H9 (cell line): Measurements from ENCODE around the gene NSMF. TPM values are rescaled to one million over a fixed set of nuclear protein-coding genes. Genes with fewer than 3 reads are reported as not detected.

Source experiments
- DNase-seq: peaks from one replicate; pipeline ENCODE4 v3.0.0-alpha.2; 2017
- H2AFZ ChIP-seq: one replicate; pipeline ENCODE4 v1.6.1; 2013; ENCODE audit warnings: mild to moderate bottlenecking, low read length, control low read depth, moderate library complexity
- H2AK5ac ChIP-seq: 2 replicates; pipeline ENCODE4 v1.6.1; 2013; ENCODE audit warnings: low read length, control low read depth, mixed read lengths; ENCODE audit not compliant: insufficient read length
- H2BK120ac ChIP-seq: one replicate; pipeline ENCODE4 v1.6.1; 2013; ENCODE audit warnings: low read depth, mild to moderate bottlenecking, low read length, control low read depth, inconsistent platforms; ENCODE audit not compliant: poor library complexity, severe bottlenecking
- H2BK12ac ChIP-seq: 2 replicates; pipeline ENCODE4 v1.6.1; 2013; ENCODE audit warnings: low read length, control low read depth, mixed read lengths, low read depth; ENCODE audit not compliant: insufficient read length
- H2BK15ac ChIP-seq: 2 replicates; pipeline ENCODE4 v1.6.1; 2013; ENCODE audit warnings: low read depth, low read length, control low read depth
- H2BK20ac ChIP-seq: one replicate; pipeline ENCODE4 v1.6.1; 2013; ENCODE audit warnings: low read depth, mild to moderate bottlenecking, low read length, control low read depth, inconsistent platforms; ENCODE audit not compliant: poor library complexity, severe bottlenecking
- H2BK5ac ChIP-seq: 2 replicates; pipeline ENCODE4 v1.6.1; 2013; ENCODE audit warnings: low read length, control low read depth, mixed read lengths; ENCODE audit not compliant: insufficient read length
- H3K14ac ChIP-seq: 2 replicates; pipeline ENCODE4 v1.6.1; 2013; ENCODE audit warnings: low read length, control low read depth; ENCODE audit not compliant: insufficient read depth
- H3K18ac ChIP-seq: 2 replicates; pipeline ENCODE4 v1.6.1; 2013; ENCODE audit warnings: low read depth, mild to moderate bottlenecking, mixed read lengths, low read length, control low read depth; ENCODE audit not compliant: insufficient read length
- H3K23ac ChIP-seq: 2 replicates; pipeline ENCODE4 v1.6.1; 2013; ENCODE audit warnings: low read length, control low read depth, mixed read lengths, low read depth; ENCODE audit not compliant: insufficient read length
- H3K23me2 ChIP-seq: 2 replicates; pipeline ENCODE4 v1.6.1; 2013; ENCODE audit warnings: low read depth, mild to moderate bottlenecking, mixed read lengths, low read length, control low read depth; ENCODE audit not compliant: insufficient read length, poor library complexity, severe bottlenecking
- H3K27ac ChIP-seq: 2 replicates; pipeline ENCODE4 v1.5.1; 2013; ENCODE audit warnings: low read length, control low read depth, mixed read lengths, low read depth; ENCODE audit not compliant: insufficient read length
- H3K27me3 ChIP-seq: 2 replicates; pipeline ENCODE4 v1.6.1; 2013; ENCODE audit warnings: low read length, control low read depth, inconsistent platforms; ENCODE audit not compliant: insufficient read depth
- H3K4ac ChIP-seq: 2 replicates; pipeline ENCODE4 v1.6.1; 2013; ENCODE audit warnings: low read depth, mild to moderate bottlenecking, control low read depth, inconsistent platforms, low read length, moderate library complexity
- H3K4me1 ChIP-seq: 2 replicates; pipeline ENCODE4 v1.6.1; 2013; ENCODE audit warnings: low read length, control low read depth, inconsistent platforms; ENCODE audit not compliant: insufficient read depth
- H3K4me2 ChIP-seq: 2 replicates; pipeline ENCODE4 v1.6.1; 2013; ENCODE audit warnings: low read length, control low read depth, mixed read lengths; ENCODE audit not compliant: insufficient read length, insufficient read depth
- H3K56ac ChIP-seq: 2 replicates; pipeline ENCODE4 v1.6.1; 2013; ENCODE audit warnings: low read depth, mild to moderate bottlenecking, mixed read lengths, low read length, control low read depth; ENCODE audit not compliant: insufficient read length
- H3K79me1 ChIP-seq: 2 replicates; pipeline ENCODE4 v1.6.1; 2013; ENCODE audit warnings: low read depth, mild to moderate bottlenecking, moderate library complexity, low read length, control low read depth, inconsistent platforms; ENCODE audit not compliant: insufficient read depth, poor library complexity, severe bottlenecking
- H3K79me2 ChIP-seq: 2 replicates; pipeline ENCODE4 v1.6.1; 2013; ENCODE audit warnings: low read length, control low read depth, inconsistent platforms; ENCODE audit not compliant: insufficient read depth
- H3K9ac ChIP-seq: 2 replicates; pipeline ENCODE4 v1.6.1; 2013; ENCODE audit warnings: low read length, control low read depth, mixed read lengths; ENCODE audit not compliant: insufficient read length; ENCODE audit errors: extremely low read depth
- H3K9me3 ChIP-seq: one replicate; pipeline ENCODE4 v1.6.1; 2013; ENCODE audit warnings: low read depth, low read length, inconsistent platforms; ENCODE audit not compliant: control insufficient read depth
- H3T11ph ChIP-seq: one replicate; pipeline ENCODE4 v1.6.1; 2013; ENCODE audit warnings: mild to moderate bottlenecking, low read length, control low read depth, inconsistent platforms
- H4K20me1 ChIP-seq: one replicate; pipeline ENCODE4 v1.6.1; 2013; ENCODE audit not compliant: control insufficient read depth, insufficient read length, insufficient read depth
- H4K5ac ChIP-seq: 2 replicates; pipeline ENCODE4 v1.6.1; 2013; ENCODE audit warnings: low read depth, mild to moderate bottlenecking, mixed read lengths, low read length, control low read depth; ENCODE audit not compliant: insufficient read length
- H4K8ac ChIP-seq: replicated peaks from 2 replicates; pipeline ENCODE4 v1.6.1; 2013; ENCODE audit warnings: low read length, control low read depth, mixed read lengths, low read depth; ENCODE audit not compliant: insufficient read length
- H4K91ac ChIP-seq: 2 replicates; pipeline ENCODE4 v1.6.1; 2013; ENCODE audit warnings: low read depth, mild to moderate bottlenecking, moderate library complexity, mixed read lengths, low read length, control low read depth; ENCODE audit not compliant: insufficient read length
- H3K27ac Mint-ChIP-seq, 3 experiments: 2 replicates in 2 of 3; 3 replicates in 1 of 3; pipeline ENCODE4 v1.8.0; 2020 to 2021; ENCODE audit warnings: mixed read lengths in 3 of 3, mild to moderate bottlenecking in 1 of 3, moderate library complexity in 1 of 3
- H3K27me3 Mint-ChIP-seq: 2 replicates; pipeline ENCODE4 v1.8.0; 2021; ENCODE audit warnings: low read depth, mild to moderate bottlenecking, moderate library complexity, mixed read lengths
- H3K36me3 Mint-ChIP-seq, 3 experiments: 2 replicates in 2 of 3; 3 replicates in 1 of 3; pipeline ENCODE4 v1.8.0; 2020 to 2021; ENCODE audit warnings: low read depth in 3 of 3, mixed read lengths in 3 of 3; ENCODE audit not compliant: insufficient read depth in 1 of 3
- H3K4me1 Mint-ChIP-seq, 2 experiments: 2 replicates each; pipeline ENCODE4 v1.8.0; 2020; ENCODE audit warnings: mixed read lengths in 2 of 2
- H3K4me3 Mint-ChIP-seq, 2 experiments: 2 replicates in 1 of 2; 3 replicates in 1 of 2; pipeline ENCODE4 v1.8.0; 2020 to 2021; ENCODE audit warnings: mild to moderate bottlenecking in 2 of 2, mixed read lengths in 2 of 2, moderate library complexity in 1 of 2
- H3K9me3 Mint-ChIP-seq, 2 experiments: 2 replicates in 1 of 2; 3 replicates in 1 of 2; pipeline ENCODE4 v1.8.0; 2020; ENCODE audit warnings: mild to moderate bottlenecking in 2 of 2, mixed read lengths in 2 of 2, moderate library complexity in 1 of 2
- WGBS: extraction: QIAGEN DNeasy Blood & Tissue Kit; methylation state at CpG from one replicate; pipeline ENCODE4 v1.1.7; 2013; ENCODE audit warnings: missing lambda C conversion rate, low lambda C conversion rate, mixed read lengths; ENCODE audit not compliant: insufficient read length; ENCODE audit errors: extremely low coverage; 5-methylcytosine and 5-hydroxymethylcytosine counted together
- total RNA-seq: library from RNA; stranded (reverse); gene quantifications from 2 replicates; pipeline ENCODE4 v1.2.1, GENCODE V29; 2021
- TF ChIP-seq, protein P1 (sequence below): fragments of 200-600 bp; sonication (generic); conservative IDR thresholded peaks from 3 replicates; pipeline ENCODE4 v1.8.0; 2021; ENCODE audit warnings: antibody characterized with exemption, mild to moderate bottlenecking

The NSMF gene
- total RNA-seq, 1 experiment from 2014 or later: 46.3 TPM

DNA sequence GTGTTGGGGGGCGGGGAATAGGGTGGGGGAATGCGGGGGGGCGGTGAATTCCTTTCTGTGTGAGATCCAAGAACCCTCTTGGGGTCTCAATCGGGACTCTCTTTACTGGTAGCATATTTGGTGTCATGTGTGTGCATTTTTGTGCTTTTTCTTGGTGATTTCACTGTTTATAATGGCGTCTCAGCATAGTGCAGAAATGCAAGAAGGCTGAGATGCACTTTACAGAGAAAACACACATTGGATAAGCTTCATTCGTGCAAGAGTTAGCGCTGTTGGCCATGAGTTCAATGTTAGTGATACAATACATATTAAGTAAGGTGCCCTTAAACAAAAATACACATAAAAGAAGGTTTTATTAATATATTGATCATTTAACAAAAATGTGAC is 17.2 kb downstream of the NSMF start:
- H2AK5ac ChIP-seq: no peak overlapping the region
- H3K27me3 Mint-ChIP-seq: peaks cover 20% of the 10 kb centered on the region
- TF ChIP-seq, protein P1, sequence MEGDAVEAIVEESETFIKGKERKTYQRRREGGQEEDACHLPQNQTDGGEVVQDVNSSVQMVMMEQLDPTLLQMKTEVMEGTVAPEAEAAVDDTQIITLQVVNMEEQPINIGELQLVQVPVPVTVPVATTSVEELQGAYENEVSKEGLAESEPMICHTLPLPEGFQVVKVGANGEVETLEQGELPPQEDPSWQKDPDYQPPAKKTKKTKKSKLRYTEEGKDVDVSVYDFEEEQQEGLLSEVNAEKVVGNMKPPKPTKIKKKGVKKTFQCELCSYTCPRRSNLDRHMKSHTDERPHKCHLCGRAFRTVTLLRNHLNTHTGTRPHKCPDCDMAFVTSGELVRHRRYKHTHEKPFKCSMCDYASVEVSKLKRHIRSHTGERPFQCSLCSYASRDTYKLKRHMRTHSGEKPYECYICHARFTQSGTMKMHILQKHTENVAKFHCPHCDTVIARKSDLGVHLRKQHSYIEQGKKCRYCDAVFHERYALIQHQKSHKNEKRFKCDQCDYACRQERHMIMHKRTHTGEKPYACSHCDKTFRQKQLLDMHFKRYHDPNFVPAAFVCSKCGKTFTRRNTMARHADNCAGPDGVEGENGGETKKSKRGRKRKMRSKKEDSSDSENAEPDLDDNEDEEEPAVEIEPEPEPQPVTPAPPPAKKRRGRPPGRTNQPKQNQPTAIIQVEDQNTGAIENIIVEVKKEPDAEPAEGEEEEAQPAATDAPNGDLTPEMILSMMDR: no peak
- no peak overlapping the region for H2BK120ac ChIP-seq
- no peak overlapping the region for H3K9ac ChIP-seq
- no peak overlapping the region for H2BK20ac ChIP-seq
- no peaks in the 10 kb centered on the region for H3K9me3 ChIP-seq
- no peaks in the 10 kb centered on the region for H4K20me1 ChIP-seq
- no CpG with 5 or more reads among the region's 7 CpGs for WGBS
- H3K79me1 ChIP-seq: no peaks in the 10 kb centered on the region
- no peak overlapping the region for H4K91ac ChIP-seq
- H3K27me3 ChIP-seq: no peaks in the 10 kb centered on the region
- no peak overlapping the region for H2BK12ac ChIP-seq
- H3K4me1 ChIP-seq: no peaks in the 10 kb centered on the region
- no peak overlapping the region for H3K23ac ChIP-seq
- H3K27ac Mint-ChIP-seq: no peak overlapping the region
- no peak overlapping the region for H2BK15ac ChIP-seq
- no peaks in the 10 kb centered on the region for H3K79me2 ChIP-seq
- no peak overlapping the region for H3K56ac ChIP-seq
- no peak for DNase-seq
- H3T11ph ChIP-seq: no peak overlapping the region
- peak overlapping the region; percentile 58 to 85 for H3K4me3 Mint-ChIP-seq
- no peak overlapping the region for H2AFZ ChIP-seq
- no peaks in the 10 kb centered on the region for H3K36me3 Mint-ChIP-seq
- H2BK5ac ChIP-seq: no peak overlapping the region
- no peak overlapping the region for H3K14ac ChIP-seq
- peak overlapping the region; percentile 85 for H3K4me2 ChIP-seq
- H3K4me1 Mint-ChIP-seq: peaks cover 7 to 12% of the 10 kb centered on the region in 2 experiments
- no peak overlapping the region for H3K18ac ChIP-seq
- no peak overlapping the region for H3K27ac ChIP-seq
- 0 out of 5 replicates have a peak, but pooled peaks cover 0 to 1% of the 10 kb centered on the region in 2 experiments for H3K9me3 Mint-ChIP-seq
- H3K23me2 ChIP-seq: no peaks in the 10 kb centered on the region
- H4K5ac ChIP-seq: no peak overlapping the region
- no peak overlapping the region for H3K4ac ChIP-seq
- H4K8ac ChIP-seq: no peak overlapping the region
